GM19452 (cell line): ENCODE measurements around the gene COL23A1.

Experiments used
- ATAC-seq: cut with Tn5 transposase; IDR thresholded peaks from one replicate; pipeline ENCODE4 v1.9.1; 2021; ENCODE audit not compliant: unreplicated experiment

Gene COL23A1

DNA sequence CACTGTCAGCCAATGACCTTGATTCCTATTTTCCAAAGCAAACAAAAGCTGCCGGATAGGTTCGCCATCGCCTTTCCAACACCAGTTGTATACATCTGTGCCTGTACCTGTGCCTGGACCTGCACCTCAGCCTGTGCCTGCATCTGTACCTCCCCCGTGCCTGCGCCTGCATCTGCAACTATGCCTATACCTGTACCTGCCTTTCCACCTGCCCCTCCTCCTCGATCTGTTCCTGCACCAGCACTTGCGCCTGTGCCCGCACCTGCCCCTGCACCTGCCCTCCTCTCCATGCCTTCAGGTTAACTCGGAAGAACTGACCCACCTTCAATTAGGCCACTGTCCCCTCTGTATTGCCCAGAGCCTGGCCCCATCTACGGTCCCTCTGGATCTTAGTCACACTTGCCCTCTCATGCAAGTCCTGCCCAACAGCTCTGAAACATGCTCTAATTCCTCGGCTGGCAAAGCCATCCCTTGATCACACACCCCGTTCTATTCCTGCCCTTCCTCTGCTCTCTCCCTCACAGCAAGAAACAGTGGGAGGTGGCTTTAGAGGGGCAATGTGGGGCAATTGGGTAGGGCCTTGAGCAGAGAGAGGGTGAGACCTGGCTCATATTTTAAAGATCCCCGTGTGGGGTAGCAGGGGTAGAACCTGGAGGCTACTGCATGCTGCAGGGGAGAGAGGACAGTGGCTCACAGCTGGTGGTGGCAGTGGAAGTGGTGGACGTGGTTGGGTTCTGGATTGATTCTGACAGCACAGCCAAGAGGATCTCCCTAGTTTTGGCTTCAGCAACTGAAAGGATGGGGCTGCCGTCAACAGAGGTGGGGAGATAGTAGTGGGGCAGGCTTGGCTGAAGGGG lies 298.0 kb downstream of the COL23A1 start:
- no peak for ATAC-seq

DNA sequence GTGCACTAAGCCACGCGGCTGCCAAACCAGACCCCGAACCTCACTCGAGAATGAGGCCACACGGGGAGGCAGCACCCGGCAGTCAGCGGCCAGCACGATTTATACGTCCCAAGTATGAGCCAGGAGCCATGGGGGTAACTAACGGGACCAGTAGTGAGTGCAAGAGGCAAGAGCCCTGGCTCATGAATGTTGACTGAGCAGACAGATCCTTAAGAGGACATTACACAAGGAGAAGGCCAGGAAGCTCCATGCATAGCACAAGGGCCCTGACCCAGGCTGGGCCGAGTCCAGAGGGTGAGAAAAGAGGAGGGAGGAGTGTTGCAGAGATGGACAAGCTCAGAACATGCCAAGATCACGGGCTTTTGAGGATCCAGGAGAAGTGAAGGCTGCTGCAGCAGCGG lies 299.0 kb downstream of the COL23A1 start:
- no peak for ATAC-seq

- no peak for ATAC-seq
Observed at GRCh38 chr5:178290376-178290775, 299.8 kb downstream of the COL23A1 start.

DNA sequence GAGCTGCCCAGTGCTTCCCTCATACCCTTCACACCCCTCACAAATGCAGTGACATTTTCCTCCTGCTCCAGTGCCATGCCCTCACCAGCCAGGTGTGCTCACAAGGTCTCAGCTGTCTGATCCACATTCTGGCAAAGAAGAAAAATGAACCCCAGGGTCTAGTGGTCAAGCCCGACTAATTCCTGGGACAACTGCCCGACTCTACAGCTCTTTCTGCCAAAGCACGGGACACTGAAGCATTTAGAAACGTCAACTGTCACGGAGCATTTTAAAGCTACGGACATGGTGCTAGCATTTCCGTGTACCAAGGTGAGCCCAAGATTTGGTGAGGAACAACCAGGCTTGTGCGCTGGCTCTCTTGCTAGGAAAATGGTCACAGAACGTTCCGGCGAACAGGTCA lies 300.8 kb downstream of the COL23A1 start:
- ATAC-seq = no peak

GRCh38 chr5:178288401-178289368 lies 301.5 kb downstream of the COL23A1 start:
- ATAC-seq = no peak

DNA sequence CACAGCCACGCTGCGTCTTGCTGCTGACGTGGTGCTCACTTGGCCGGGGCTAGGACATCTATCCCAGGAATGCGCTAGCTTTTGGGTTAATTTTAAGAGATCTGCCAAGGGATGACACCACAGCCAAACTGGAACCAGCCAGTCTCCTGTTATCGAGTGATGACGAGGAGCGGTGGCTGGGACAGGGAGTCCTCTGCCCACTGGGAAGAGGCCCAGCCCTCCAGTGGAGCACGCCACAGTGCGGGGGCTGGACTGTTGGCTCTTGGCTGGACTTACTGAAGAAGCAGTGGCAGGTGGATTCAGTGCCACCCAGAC lies 302.4 kb downstream of the COL23A1 start:
- ATAC-seq = no peak

- ATAC-seq = no peak
Observed at GRCh38 chr5:178287091-178287790, 303.0 kb downstream of the COL23A1 start.

DNA sequence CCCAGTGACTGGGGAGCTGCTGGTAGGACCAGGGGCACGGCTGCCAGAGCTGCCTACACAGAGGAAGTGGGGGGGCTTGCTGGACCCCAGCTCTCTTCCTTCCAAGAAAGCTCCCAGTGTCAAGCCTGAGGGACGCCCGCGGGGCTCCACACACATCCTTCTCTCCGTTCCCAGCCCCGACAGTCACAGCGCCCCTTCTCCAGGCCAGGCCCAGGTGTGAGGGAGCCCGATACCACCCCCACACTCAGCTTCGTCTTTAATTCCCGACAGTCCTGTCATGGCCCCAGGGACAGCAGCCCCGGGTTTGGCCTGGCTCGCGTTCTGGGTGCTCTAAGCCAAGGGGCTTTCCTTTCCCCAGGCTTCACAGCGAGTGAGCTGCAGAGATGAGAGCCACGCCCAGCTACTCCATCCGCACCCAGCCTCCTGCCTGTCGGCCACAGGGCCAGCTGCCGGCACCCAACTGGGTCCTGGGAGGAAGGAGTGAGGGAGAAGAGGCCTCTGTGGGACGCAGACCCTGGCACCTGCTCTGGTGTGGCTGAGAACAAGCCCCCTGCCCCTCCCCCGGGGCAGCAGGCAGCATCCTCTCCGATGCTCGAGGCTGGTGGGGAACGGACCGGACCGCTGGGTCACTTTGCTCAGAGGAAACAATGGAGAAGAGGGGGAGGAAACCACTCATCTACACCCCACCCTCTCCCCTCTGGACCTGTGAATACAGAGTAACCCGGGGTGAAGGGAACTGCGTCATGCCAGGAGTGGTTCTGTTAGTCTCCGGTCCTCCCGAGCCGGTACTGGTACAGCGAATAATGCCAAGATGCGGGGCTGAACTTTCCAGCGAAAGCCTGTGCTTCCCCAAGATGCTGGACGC lies 303.7 kb downstream of the COL23A1 start:
- ATAC-seq = no peak

- no peak for ATAC-seq
Observed at GRCh38 chr5:178285399-178286225, 304.6 kb downstream of the COL23A1 start.

DNA sequence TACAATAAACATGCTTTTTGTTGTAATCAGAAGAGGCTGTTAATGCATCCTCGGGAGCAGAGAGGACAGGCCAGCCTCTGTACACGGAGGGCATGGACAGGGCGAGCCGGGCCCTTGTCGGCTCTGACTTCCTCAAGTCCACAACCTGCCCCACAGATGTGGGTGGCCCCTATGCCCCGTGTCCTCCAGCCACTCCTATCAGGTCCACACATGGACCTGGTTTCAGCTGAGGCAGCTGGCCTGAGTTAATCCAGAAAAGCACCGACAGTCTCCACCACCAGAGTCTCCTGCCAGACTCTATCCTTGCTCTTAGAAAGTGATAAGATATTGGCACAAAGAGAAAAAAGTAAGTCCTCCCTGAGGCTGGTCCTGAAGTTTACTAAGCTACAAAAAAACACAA lies 305.2 kb downstream of the COL23A1 start:
- no peak for ATAC-seq

DNA sequence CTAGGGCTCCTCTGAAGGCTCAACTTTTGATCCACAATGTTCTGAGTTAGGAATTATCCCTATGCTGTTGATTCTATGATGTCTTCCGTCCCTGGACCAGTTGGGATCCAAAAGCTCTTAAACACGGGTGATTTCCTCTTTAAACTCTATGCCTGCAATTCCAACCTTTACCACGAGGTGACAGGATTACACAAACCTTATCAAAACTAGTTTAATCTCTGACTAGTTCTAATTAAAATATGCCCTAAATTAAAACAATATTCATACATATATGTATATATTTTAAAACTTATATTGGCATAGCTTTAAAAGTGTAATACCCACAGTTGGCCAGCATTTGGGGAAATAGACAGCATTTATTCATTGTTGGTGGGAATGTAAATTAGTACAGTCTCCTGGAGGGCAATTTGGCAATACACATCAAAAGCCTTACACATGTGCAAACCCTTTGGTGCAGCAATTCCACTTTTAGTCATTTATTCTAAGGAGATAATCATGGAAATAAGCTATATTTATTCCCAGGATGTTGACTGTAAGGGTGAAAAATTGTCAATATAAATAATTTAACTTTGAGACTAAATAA lies 306.0 kb downstream of the COL23A1 start:
- no peak for ATAC-seq

DNA sequence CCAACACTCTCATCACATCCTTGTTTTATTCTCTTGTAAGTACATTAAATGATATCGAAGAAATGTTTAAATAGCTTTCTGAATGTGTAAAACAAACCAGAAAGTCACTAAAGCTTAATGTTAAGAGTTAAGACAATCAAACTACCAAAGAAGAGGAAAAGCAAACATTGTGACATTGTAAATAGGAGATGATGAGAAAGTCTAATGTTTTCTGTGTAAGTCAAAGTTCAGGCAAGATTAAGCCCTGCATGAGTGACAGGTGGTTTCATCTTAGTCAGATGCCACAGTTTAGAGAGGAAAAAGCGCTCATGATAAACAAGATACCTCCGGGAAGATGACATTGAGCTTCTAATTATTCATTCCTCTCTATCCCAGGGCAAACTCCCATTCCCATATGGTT lies 306.7 kb downstream of the COL23A1 start:
- ATAC-seq = no peak

- no peak for ATAC-seq
Observed at GRCh38 chr5:178282391-178282790, 307.8 kb downstream of the COL23A1 start.

GRCh38 chr5:178281331-178281730 lies 308.9 kb downstream of the COL23A1 start:
- ATAC-seq = no peak

DNA sequence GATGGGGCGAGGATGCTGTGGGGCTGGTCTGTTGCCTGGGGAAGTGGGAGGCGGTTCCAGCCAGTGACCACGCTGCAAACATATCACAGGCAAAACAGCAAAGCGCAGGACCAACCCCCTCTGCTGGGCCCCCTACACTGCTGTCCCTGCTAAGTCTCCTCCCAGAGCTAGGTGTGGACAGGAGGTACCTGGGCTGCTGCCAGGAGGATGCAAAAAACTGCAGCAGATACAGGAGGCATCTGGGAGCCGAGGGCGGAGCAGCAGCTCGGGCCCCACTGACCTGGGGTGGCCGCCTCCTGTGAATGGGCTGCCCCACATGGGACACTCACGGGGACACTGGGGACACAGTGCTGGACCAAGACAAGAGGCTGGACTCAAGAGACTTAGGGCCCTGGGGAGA lies 309.6 kb downstream of the COL23A1 start:
- no peak for ATAC-seq

- ATAC-seq = no peak
Observed at GRCh38 chr5:178279723-178280438, 310.3 kb downstream of the COL23A1 start.

- ATAC-seq = no peak
Observed at GRCh38 chr5:178279026-178279722, 311.0 kb downstream of the COL23A1 start.
